ENCODE measurements around the gene DACH1.

DACH1 gene

GRCh38 chr13:71701741-71702140 is 165.3 kb downstream of the DACH1 start:
- no peak for TF ChIP-seq CTCF (IDR thresholded peaks at IDR 0.05; ENCODE audit: borderline replicate concordance, control extremely low read depth, extremely low read depth, insufficient read depth, missing control alignments)
- DNase-seq (ENCODE audit: low spot score): no peak
- in situ Hi-C loops (cut with MboI; ENCODE audit: low sequenced_read_pairs, unreplicated experiment): no loop called here

GRCh38 chr13:71699342-71699741 is 167.7 kb downstream of the DACH1 start:
- DNase-seq (ENCODE audit: low spot score): no peak
- TF ChIP-seq CTCF (IDR thresholded peaks at IDR 0.05; ENCODE audit: borderline replicate concordance, control extremely low read depth, extremely low read depth, insufficient read depth, missing control alignments): no peak
- in situ Hi-C loops (cut with MboI; ENCODE audit: low sequenced_read_pairs, unreplicated experiment): no loop called here

GRCh38 chr13:71695662-71696061 is 171.3 kb downstream of the DACH1 start:
- no peak for TF ChIP-seq CTCF (IDR thresholded peaks at IDR 0.05; ENCODE audit: borderline replicate concordance, control extremely low read depth, extremely low read depth, insufficient read depth, missing control alignments)
- DNase-seq (ENCODE audit: low spot score): no peak
- in situ Hi-C loops (cut with MboI; ENCODE audit: low sequenced_read_pairs, unreplicated experiment): no loop called here

GRCh38 chr13:71685072-71685471 is 181.9 kb downstream of the DACH1 start:
- TF ChIP-seq CTCF (IDR thresholded peaks at IDR 0.05; ENCODE audit: borderline replicate concordance, control extremely low read depth, extremely low read depth, insufficient read depth, missing control alignments): no peak
- in situ Hi-C loops (cut with MboI; ENCODE audit: low sequenced_read_pairs, unreplicated experiment): no loop called here
- DNase-seq (ENCODE audit: low spot score): no peak

- in situ Hi-C loops (cut with MboI; ENCODE audit: low sequenced_read_pairs, unreplicated experiment): no loop called here
- TF ChIP-seq CTCF (IDR thresholded peaks at IDR 0.05; ENCODE audit: borderline replicate concordance, control extremely low read depth, extremely low read depth, insufficient read depth, missing control alignments): no peak
- no peak for DNase-seq (ENCODE audit: low spot score)
Observed at GRCh38 chr13:71681901-71682613, 184.9 kb downstream of the DACH1 start.

- no peak for DNase-seq (ENCODE audit: low spot score)
- no peak for TF ChIP-seq CTCF (IDR thresholded peaks at IDR 0.05; ENCODE audit: borderline replicate concordance, control extremely low read depth, extremely low read depth, insufficient read depth, missing control alignments)
- in situ Hi-C loops (cut with MboI; ENCODE audit: low sequenced_read_pairs, unreplicated experiment): no loop called here
Observed at GRCh38 chr13:71677124-71677523, 189.9 kb downstream of the DACH1 start.
